Naive thymus-derived CD8-positive, alpha-beta T cell (primary cell): Measurements from ENCODE around the gene THSD4. TPM values are rescaled to one million over a fixed set of nuclear protein-coding genes. Genes with fewer than 3 reads are reported as not detected.

ENCODE experiments used
- ATAC-seq, 2 donors: fragments of 150-1000 bp; cut with Tn5 transposase in 1 of 2; sonication (Bioruptor Pico), chemical (Tn5 transposase) in 1 of 2; 1 replicate in 1 of 2; 2 replicates in 1 of 2; pipeline ENCODE4 v1.10.0; 2021; ENCODE audit warnings: mild to moderate bottlenecking in 2 of 2, moderate library complexity in 2 of 2
- POLR2A ChIA-PET: fragments of 350-600 bp; sonication (Branson Sonifier 250); formaldehyde crosslinking; loops from one replicate; lab custom pipeline; 2021; ENCODE audit warnings: antibody characterized with exemption; lab: Charles Lee
- DNase-seq, 10 donors: peaks; one replicate each; pipeline versions ENCODE4 v3.0.0 to v3.0.0-alpha.2; 2020 to 2022
- H3K27ac Mint-ChIP-seq, 10 donors: one replicate each; pipeline ENCODE4 v1.8.0; 2020 to 2022; ENCODE audit warnings: mild to moderate bottlenecking in 10 of 10, mixed read lengths in 10 of 10, moderate library complexity in 4 of 10, inconsistent platforms in 1 of 10
- H3K27me3 Mint-ChIP-seq, 5 donors: one replicate each; pipeline ENCODE4 v1.8.0; 2021 to 2022; ENCODE audit warnings: mixed read lengths in 5 of 5
- H3K36me3 Mint-ChIP-seq, 3 donors: one replicate each; pipeline ENCODE4 v1.8.0; 2020 to 2022; ENCODE audit warnings: mixed read lengths in 3 of 3, mild to moderate bottlenecking in 2 of 3, inconsistent platforms in 1 of 3
- H3K4me1 Mint-ChIP-seq, 4 donors: one replicate each; pipeline ENCODE4 v1.8.0; 2021 to 2022; ENCODE audit warnings: mixed read lengths in 4 of 4
- H3K4me3 Mint-ChIP-seq, 10 donors: one replicate each; pipeline ENCODE4 v1.8.0; 2020 to 2022; ENCODE audit warnings: mild to moderate bottlenecking in 10 of 10, mixed read lengths in 10 of 10, moderate library complexity in 6 of 10, inconsistent platforms in 1 of 10
- H3K9me3 Mint-ChIP-seq, 9 donors: one replicate each; pipeline ENCODE4 v1.8.0; 2020 to 2022; ENCODE audit warnings: mixed read lengths in 9 of 9, mild to moderate bottlenecking in 3 of 9, inconsistent platforms in 1 of 9, moderate library complexity in 1 of 9
- polyA plus RNA-seq, 3 donors: library from polyadenylated mRNA; unstranded; fragments of 300-500 nt; fragmentation: Illumina TruSeq; gene quantifications; one replicate each; pipeline ENCODE4 v1.2.3, GENCODE V29; 2021
- total RNA-seq, 8 experiments: library from RNA in 2 of 8; stranded (reverse) in 2 of 8; gene quantifications; one replicate each; pipeline ENCODE4 v1.2.3 and lab custom pipeline; 2021 to 2026

Gene THSD4
- total and polyA plus RNA-seq, 5 experiments from 2014 or later: not detected

DNA sequence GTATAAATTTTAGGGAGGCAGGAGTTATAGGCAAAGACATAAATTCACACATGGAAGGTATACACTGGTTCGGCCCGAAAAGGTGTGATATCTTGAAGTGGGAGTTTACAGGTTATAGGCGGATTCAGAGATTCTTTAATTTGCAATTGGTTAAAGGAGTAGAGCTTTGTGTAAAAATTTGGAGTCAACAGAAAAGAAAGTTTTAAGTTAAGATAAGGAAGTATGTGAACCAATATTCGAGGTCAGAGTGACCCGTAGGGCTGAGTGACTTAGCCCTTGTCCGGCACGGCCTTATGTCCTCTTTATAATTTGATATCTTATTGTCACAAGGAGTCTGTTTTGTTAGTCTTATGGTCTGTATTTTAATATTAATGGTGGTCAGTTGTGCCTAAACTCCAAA, 10.6 kb upstream of the THSD4 start:
- H3K9me3 Mint-ChIP-seq: peaks cover 0 to 3% (median 0%) of the 10 kb centered on the region in 9 donors
- POLR2A ChIA-PET: no interaction called here
- no peaks in the 10 kb centered on the region for H3K36me3 Mint-ChIP-seq
- no peak for ATAC-seq
- DNase-seq: no peak
- H3K4me3 Mint-ChIP-seq: no peak overlapping the region
- H3K27ac Mint-ChIP-seq: no peak overlapping the region
- H3K4me1 Mint-ChIP-seq: peaks cover 0 to 2% (median 0%) of the 10 kb centered on the region in 4 donors
- peaks cover 2 to 38% (median 11%) of the 10 kb centered on the region in 5 donors for H3K27me3 Mint-ChIP-seq

DNA sequence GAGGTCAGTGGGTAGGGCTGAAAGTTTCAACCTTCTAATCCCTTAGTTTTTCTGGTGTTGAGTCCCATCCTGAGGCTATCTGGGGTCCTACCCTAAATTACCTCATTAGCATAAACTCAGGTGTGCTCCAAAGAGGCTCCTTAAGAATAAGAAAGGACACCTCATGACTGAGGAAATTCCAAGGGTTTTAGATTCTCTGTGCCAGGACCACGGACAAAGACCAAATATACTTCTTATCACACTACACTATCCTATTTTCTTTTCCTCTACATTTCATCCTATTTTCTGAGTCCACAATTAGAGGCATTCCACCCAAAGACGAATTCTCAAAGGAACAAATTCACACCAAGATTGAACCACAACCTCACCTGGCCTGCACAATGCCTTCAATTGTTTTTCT, 9.8 kb upstream of the THSD4 start:
- Mint-ChIP-seq H3K36me3 (no peaks in the 10 kb centered on the region), H3K27me3 (peaks cover 2 to 45% (median 12%) of the 10 kb centered on the region in 5 donors), H3K4me3 (no peak overlapping the region), H3K9me3 (peaks cover 0 to 3% (median 0%) of the 10 kb centered on the region in 9 donors), H3K27ac (no peak overlapping the region), H3K4me1 (peaks cover 0 to 2% (median 0%) of the 10 kb centered on the region in 4 donors)
- POLR2A ChIA-PET: no interaction called here
- ATAC-seq (no peak), DNase-seq (no peak)

DNA sequence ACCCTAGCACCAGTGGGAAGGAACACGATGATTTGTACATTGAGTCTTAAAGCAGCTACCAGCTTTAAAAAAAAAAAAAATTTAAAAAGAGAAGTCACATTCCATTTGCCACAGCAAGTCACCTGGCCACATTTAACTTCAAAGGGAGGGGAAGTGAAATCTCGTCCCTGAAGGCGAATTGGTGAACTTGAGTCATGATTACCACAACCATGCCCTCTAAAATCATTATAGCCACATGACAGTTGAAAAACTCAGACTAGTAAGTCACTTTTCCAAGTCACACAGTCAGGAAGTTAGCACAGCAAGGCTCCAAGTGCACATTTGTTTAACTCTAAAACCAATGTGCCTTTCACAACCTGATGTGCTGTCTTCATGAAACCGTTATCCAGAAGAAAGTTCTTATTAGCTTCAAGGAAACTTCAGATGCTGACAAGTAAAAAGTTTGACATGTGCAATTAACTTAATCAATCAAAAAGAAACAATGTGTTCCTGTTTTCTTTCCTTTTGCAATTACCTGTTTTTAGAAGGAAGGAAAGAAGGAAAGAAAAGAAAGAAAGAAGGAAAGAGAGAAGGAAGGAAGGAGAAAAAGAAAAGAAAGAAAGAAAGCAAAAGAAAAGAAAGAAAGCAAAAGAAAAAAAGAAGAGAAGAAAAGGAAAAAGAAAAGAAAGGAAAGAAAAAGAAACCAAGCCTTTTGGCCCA, 8.3 kb upstream of the THSD4 start:
- ATAC-seq (no peak), DNase-seq (no peak)
- peaks cover 0 to 2% (median 0%) of the 10 kb centered on the region in 4 donors for H3K4me1 Mint-ChIP-seq
- H3K27me3 Mint-ChIP-seq: peaks cover 4 to 60% (median 17%) of the 10 kb centered on the region in 5 donors
- peaks cover 0 to 3% (median 0%) of the 10 kb centered on the region in 9 donors for H3K9me3 Mint-ChIP-seq
- H3K36me3 Mint-ChIP-seq: no peaks in the 10 kb centered on the region
- no peak overlapping the region for H3K4me3 Mint-ChIP-seq
- POLR2A ChIA-PET: no interaction called here
- H3K27ac Mint-ChIP-seq: no peak overlapping the region

DNA sequence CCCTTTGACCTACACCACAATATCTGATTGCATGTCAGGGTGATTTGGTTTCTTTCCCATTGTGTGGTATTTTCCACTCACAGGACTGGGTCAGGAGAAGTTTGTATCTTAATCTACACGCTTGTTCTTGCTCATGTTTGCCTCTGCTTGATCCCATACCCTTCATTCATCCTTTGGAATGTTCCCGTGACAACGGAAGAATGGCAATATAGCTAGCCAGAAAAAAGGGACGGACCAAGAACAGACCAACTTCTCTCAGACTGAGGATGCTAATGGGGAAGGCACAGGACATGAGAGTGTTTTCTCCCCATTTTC, 7.8 kb upstream of the THSD4 start:
- H3K27ac Mint-ChIP-seq: no peak overlapping the region
- POLR2A ChIA-PET: no interaction called here
- no peaks in the 10 kb centered on the region for H3K36me3 Mint-ChIP-seq
- DNase-seq (no peak), ATAC-seq (no peak)
- H3K9me3 Mint-ChIP-seq: peaks cover 0 to 3% (median 0%) of the 10 kb centered on the region in 9 donors
- peaks cover 0 to 2% (median 0%) of the 10 kb centered on the region in 4 donors for H3K4me1 Mint-ChIP-seq
- no peak overlapping the region for H3K4me3 Mint-ChIP-seq
- peaks cover 5 to 63% (median 19%) of the 10 kb centered on the region in 5 donors for H3K27me3 Mint-ChIP-seq

DNA sequence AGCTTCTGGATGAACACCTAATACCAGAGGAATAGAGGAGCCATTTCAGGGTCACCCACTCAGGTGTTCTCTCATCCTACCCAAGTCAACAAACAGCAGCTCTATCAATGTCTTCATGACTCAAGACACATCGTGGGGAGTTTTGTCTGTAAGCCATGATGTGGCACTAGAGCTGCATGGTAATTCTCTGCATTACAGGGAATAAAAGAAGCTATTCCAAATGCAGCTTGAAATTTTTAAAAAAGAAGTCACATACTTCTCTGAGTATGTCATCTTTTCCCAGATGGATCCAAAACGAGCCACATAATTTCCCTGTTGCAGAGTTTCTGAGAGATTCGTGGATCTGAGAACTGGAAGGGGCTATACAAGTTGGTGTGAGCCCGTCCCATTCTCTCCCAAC, 6.1 kb upstream of the THSD4 start:
- ATAC-seq (no peak), DNase-seq (no peak)
- no peak overlapping the region for H3K4me3 Mint-ChIP-seq
- H3K27me3 Mint-ChIP-seq: peaks cover 5 to 50% (median 21%) of the 10 kb centered on the region in 5 donors
- no peak overlapping the region for H3K27ac Mint-ChIP-seq
- H3K9me3 Mint-ChIP-seq: peaks cover 0 to 3% (median 0%) of the 10 kb centered on the region in 9 donors
- POLR2A ChIA-PET: no interaction called here
- H3K36me3 Mint-ChIP-seq: no peaks in the 10 kb centered on the region
- H3K4me1 Mint-ChIP-seq: peaks cover 0 to 2% (median 0%) of the 10 kb centered on the region in 4 donors

DNA sequence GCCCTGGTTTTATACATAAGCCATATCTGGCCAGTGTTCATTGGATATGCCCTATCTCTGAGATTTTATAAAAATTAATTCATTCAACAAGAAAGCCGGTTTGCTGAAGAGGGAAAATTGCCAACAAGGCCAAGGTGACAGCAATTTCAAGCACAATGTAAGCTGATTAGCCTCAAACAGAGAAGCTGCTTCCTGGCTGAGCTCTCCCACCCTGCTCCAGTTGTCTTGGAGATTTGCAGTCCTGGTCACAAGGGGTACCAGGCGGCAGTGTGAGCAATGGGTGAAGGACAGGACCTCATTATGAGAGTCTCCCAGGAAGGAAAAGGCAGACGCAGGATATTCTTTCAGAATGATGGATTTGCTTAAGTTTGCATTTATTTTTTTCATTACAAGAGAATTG, 5.4 kb upstream of the THSD4 start:
- Mint-ChIP-seq H3K4me3 (no peak overlapping the region), H3K36me3 (no peaks in the 10 kb centered on the region), H3K9me3 (peaks cover 0 to 3% (median 0%) of the 10 kb centered on the region in 9 donors), H3K4me1 (peaks cover 0 to 6% (median 3%) of the 10 kb centered on the region in 4 donors), H3K27ac (no peak overlapping the region), H3K27me3 (peaks cover 5 to 54% (median 23%) of the 10 kb centered on the region in 5 donors)
- ATAC-seq: no peak
- DNase-seq: no peak
- POLR2A ChIA-PET: no interaction called here

DNA sequence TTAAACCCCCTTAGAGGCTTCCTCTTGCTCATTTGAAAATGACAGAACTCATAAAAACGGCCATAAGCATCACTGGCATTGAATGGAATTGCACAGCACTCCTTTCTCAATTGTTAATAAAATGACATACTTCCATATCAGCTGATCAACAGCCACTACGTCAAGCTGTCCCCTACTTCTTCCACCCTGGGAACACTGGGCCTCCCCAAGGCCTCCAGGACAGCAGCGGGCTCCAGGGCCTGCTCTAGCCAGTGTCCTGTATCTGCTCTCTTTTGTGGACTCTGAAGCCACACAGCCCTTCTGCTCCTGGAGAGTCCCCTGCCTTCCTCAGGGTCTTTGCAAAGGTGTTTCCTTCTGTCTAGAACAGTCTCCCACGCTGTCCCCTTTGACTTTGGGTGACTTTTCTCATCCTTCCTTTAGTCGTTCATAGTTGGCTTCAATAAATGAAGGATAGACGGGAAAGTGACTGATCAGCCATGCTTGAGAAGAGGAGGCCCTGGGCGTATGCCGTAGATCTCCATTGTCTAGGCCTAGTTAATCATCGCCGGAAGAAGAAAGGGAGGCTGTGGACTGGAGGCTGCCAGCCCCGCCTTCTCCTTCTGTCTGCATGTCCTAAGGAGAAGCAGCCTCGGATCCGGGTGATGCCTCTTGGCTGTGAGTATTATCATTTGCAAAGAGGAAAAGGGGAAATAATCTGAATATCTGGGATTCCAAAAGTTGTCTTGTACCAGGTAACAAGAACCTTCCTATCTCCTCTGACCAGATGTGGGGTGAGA, 4.7 kb upstream of the THSD4 start:
- DNase-seq (no peak), ATAC-seq (no peak)
- H3K4me3 Mint-ChIP-seq: no peak overlapping the region
- POLR2A ChIA-PET: no interaction called here
- peaks cover 0 to 6% (median 5%) of the 10 kb centered on the region in 4 donors for H3K4me1 Mint-ChIP-seq
- H3K27me3 Mint-ChIP-seq: peaks cover 5 to 59% (median 26%) of the 10 kb centered on the region in 5 donors
- H3K27ac Mint-ChIP-seq: peak overlapping the region in 1 of 10 donors; percentile 17
- no peaks in the 10 kb centered on the region for H3K36me3 Mint-ChIP-seq
- H3K9me3 Mint-ChIP-seq: peaks cover 0 to 3% (median 0%) of the 10 kb centered on the region in 9 donors

DNA sequence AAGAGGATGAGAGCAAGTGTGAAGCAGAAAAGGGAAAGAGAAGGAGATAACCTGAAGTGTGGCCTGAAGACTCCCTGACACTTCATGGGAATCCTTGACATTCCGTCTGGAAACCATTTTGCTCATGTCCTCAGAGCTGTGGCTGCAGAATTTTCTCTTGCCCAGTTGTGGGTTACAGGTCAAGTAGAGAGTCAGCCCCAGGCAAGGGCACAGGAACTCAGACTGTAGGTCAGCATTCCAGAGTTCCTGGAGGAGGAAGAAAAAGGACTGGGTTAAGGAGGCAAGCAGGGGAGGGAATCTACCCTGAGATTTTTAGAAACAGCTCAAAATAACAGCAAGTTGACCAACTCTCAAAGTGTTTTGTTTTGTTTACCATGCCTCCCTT, 4.1 kb upstream of the THSD4 start:
- peaks cover 7 to 62% (median 26%) of the 10 kb centered on the region in 5 donors for H3K27me3 Mint-ChIP-seq
- no peaks in the 10 kb centered on the region for H3K9me3 Mint-ChIP-seq
- no peak overlapping the region for H3K27ac Mint-ChIP-seq
- POLR2A ChIA-PET: no interaction called here
- no peak overlapping the region for H3K4me3 Mint-ChIP-seq
- H3K4me1 Mint-ChIP-seq: peaks cover 2 to 8% (median 7%) of the 10 kb centered on the region in 4 donors
- DNase-seq (no peak), ATAC-seq (no peak)
- H3K36me3 Mint-ChIP-seq: no peaks in the 10 kb centered on the region

DNA sequence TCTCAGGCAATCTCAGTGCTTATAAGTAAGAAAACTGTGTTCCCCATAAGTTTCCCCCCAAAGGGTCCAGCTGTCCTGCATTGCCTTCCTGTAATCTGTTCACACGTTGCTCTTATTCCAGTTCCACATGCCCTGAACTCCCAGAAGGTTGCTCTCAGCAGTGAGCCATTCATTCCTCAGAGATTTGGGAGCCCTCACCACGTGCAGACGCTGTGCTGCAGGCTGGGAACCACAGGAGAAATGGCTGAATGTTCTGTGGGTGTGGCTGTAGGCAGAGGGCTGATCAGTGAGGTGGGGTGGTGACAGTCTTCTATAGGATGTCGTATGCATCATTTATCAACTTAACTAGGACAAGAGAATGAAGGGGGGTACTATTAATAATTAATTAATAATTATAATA, 3.3 kb upstream of the THSD4 start:
- H3K27ac Mint-ChIP-seq: no peak overlapping the region
- no peak for ATAC-seq
- POLR2A ChIA-PET: no interaction called here
- DNase-seq: no peak
- H3K4me1 Mint-ChIP-seq: peaks cover 6 to 13% (median 10%) of the 10 kb centered on the region in 4 donors
- H3K9me3 Mint-ChIP-seq: no peaks in the 10 kb centered on the region
- H3K36me3 Mint-ChIP-seq: no peaks in the 10 kb centered on the region
- peaks cover 11 to 67% (median 34%) of the 10 kb centered on the region in 5 donors for H3K27me3 Mint-ChIP-seq
- no peak overlapping the region for H3K4me3 Mint-ChIP-seq

DNA sequence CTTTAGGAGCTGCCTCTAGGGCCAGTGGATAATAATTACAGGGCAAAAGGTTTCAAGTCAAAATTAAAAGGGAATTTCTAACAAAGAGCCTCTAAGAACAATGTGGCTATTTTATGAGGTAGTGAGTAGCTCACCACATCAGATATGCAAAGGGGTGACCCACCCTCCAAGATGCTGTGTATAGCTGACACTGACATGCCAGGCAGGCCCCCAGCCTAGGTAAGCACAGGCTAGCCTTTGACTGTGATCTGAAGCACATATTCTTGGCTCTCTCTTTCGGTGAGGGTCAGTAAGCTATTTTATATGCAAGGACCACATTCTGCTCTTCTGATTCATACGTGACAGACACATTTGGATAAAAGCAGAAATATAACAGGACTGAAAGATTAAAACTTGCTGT, 2.8 kb upstream of the THSD4 start:
- Mint-ChIP-seq H3K4me3 (no peak overlapping the region), H3K4me1 (peaks cover 5 to 13% (median 9%) of the 10 kb centered on the region in 4 donors), H3K27me3 (peaks cover 11 to 67% (median 35%) of the 10 kb centered on the region in 5 donors), H3K27ac (no peak overlapping the region), H3K9me3 (no peaks in the 10 kb centered on the region), H3K36me3 (no peaks in the 10 kb centered on the region)
- ATAC-seq (no peak), DNase-seq (no peak)
- POLR2A ChIA-PET: no interaction called here

DNA sequence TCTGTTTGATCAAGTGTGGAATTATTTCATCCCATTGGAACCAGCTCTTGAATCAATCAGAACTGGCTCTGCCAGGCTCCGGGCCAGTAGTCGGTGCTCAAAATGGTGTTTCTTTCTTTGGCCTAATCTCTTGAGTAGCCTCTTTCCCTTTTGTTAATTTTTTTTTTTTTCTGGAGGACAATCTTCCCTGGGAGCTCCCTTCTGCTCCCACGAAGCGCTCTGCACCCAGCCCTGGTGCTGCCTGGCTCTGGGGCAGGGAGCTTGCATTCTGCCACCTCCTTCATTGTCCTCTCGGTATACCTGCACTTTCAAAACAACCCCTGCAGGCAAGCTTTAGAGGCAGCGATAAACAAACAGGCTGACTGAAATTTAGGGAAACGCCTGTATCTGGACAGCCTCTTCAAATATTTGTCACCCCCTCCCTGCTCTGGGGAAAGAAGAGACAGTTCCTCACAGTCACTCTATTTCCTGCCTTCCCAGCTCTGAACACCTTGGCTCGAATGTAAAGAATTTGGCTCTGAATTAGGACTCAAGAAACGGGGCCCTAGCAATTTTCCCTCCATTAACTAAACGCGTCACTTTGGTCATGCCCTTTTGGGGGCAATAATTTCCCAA, 1.1 kb upstream of the THSD4 start:
- Mint-ChIP-seq H3K4me1 (peaks cover 5 to 13% (median 9%) of the 10 kb centered on the region in 4 donors), H3K27me3 (peaks cover 22 to 80% (median 51%) of the 10 kb centered on the region in 5 donors), H3K36me3 (no peaks in the 10 kb centered on the region), H3K4me3 (peak overlapping the region in 6 of 10 donors; percentile 5 to 72 (median 52)), H3K27ac (no peak overlapping the region), H3K9me3 (peaks cover 0 to 2% (median 0%) of the 10 kb centered on the region in 9 donors)
- DNase-seq (no peak), ATAC-seq (no peak)
- POLR2A ChIA-PET: no interaction called here

DNA sequence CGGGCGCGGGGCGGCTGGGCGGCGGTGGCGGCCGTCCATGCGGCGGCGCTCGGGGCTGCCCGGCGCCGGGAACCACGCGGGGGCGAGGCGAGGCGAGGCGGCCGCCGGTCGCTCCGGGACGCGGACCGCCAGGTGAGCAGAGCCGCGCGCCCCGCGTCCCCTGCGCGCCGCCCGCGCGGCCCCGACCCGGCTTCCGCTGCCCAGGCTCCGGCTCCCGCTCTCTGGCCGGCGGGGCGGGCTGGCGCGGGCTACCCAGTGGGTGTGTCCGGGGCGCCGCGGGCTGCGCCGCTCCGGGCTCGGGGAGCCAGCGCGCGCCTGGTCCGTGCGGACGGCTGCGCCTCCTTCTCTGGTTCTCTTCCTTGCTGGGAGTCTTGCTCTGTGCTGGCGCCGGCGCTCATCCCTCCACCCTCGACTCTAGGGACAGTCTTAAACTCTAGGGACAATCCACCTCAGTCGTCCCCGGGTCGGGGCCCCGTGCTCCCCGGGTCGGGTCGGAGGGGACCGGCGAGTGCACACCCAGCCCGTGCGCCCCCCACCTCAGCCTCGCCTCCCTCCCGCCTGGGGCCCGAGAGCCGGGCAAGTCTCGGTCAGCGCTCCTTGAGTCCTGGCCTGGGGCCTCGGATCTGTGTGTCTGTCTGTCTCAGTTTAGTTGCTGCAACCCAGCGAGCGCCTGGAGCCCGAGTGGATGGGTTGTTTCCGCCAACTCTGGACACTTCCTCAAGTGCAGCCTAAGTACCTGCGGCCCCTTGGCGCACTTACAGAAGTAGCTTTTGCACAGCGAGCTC, 488 bp downstream of the THSD4 start:
- Mint-ChIP-seq H3K27me3 (peaks cover 26 to 77% (median 51%) of the 10 kb centered on the region in 5 donors), H3K4me1 (peaks cover 5 to 13% (median 9%) of the 10 kb centered on the region in 4 donors), H3K9me3 (peaks cover 0 to 2% (median 0%) of the 10 kb centered on the region in 9 donors), H3K36me3 (no peaks in the 10 kb centered on the region), H3K4me3 (peak overlapping the region; percentile 22 to 81 (median 73)), H3K27ac (no peak overlapping the region)
- ATAC-seq: peak; percentile 12 to 30
- DNase-seq: no peak
- POLR2A ChIA-PET: no interaction called here
